Activated CD8-positive, alpha-beta T cell treated with anti-CD3 and anti-CD28 coated beads for 36 hours (primary cell): ENCODE measurements around the gene SUGCT. TPM values are rescaled to one million over a fixed set of nuclear protein-coding genes. Genes with fewer than 3 reads are reported as not detected.

ENCODE experiments used
- ATAC-seq: fragments of 200-7000 bp; cut with Tn5 transposase; one replicate; pipeline ENCODE4 v1.10.0; 2021; ENCODE audit warnings: mild to moderate bottlenecking, moderate library complexity
- CTCF ChIA-PET: fragments of 350-600 bp; sonication (Branson Sonifier 250); formaldehyde crosslinking; loops from one replicate; lab custom pipeline; 2021; ENCODE audit warnings: antibody characterized with exemption; lab: Charles Lee
- POLR2A ChIA-PET: fragments of 350-600 bp; sonication (Branson Sonifier 250); formaldehyde crosslinking; loops from one replicate; lab custom pipeline; 2021; ENCODE audit warnings: antibody characterized with exemption; lab: Charles Lee
- DNase-seq: peaks from one replicate; pipeline ENCODE4 v3.0.0-alpha.2; 2020
- H3K27ac Mint-ChIP-seq: one replicate; pipeline ENCODE4 v1.8.0; 2021; ENCODE audit warnings: mild to moderate bottlenecking, mixed read lengths
- H3K27me3 Mint-ChIP-seq: one replicate; pipeline ENCODE4 v1.8.0; 2021; ENCODE audit warnings: mixed read lengths
- H3K36me3 Mint-ChIP-seq: one replicate; pipeline ENCODE4 v1.8.0; 2021; ENCODE audit warnings: low read depth, mixed read lengths
- H3K4me1 Mint-ChIP-seq: one replicate; pipeline ENCODE4 v1.8.0; 2021; ENCODE audit warnings: low read depth, mixed read lengths
- H3K4me3 Mint-ChIP-seq: one replicate; pipeline ENCODE4 v1.8.0; 2021; ENCODE audit warnings: mild to moderate bottlenecking, moderate library complexity, mixed read lengths
- H3K9me3 Mint-ChIP-seq: one replicate; pipeline ENCODE4 v1.8.0; 2021; ENCODE audit warnings: mixed read lengths
- intact Hi-C: fragments of 100-400 bp; cut with micrococcal nuclease; formaldehyde crosslinking; loops from one replicate; pipeline ENCODE4 v1.10.0; 2022
- total RNA-seq, 2 experiments: library from RNA; stranded (reverse); gene quantifications; one replicate each; pipeline ENCODE4 v1.2.3, GENCODE V29; 2021
- TF ChIP-seq, protein P1 (sequence below): fragments of 200-600 bp; IDR thresholded peaks from one replicate; pipeline ENCODE4 v1.8.0; 2022; ENCODE audit warnings: antibody characterized with exemption, mild to moderate bottlenecking

Gene SUGCT
- total RNA-seq, 2 experiments from 2014 or later = 1.6 to 2.0 TPM

GRCh38 chr7:40709062-40709964 is 574.5 kb downstream of the SUGCT start:
- Mint-ChIP-seq H3K27me3 (peaks cover 3% of the 10 kb centered on the region), H3K27ac (no peak overlapping the region), H3K4me1 (peaks cover 3% of the 10 kb centered on the region), H3K36me3 (no peaks in the 10 kb centered on the region), H3K4me3 (no peak overlapping the region), H3K9me3 (no peaks in the 10 kb centered on the region)
- CTCF ChIA-PET = no interaction called here
- TF ChIP-seq, protein P1, sequence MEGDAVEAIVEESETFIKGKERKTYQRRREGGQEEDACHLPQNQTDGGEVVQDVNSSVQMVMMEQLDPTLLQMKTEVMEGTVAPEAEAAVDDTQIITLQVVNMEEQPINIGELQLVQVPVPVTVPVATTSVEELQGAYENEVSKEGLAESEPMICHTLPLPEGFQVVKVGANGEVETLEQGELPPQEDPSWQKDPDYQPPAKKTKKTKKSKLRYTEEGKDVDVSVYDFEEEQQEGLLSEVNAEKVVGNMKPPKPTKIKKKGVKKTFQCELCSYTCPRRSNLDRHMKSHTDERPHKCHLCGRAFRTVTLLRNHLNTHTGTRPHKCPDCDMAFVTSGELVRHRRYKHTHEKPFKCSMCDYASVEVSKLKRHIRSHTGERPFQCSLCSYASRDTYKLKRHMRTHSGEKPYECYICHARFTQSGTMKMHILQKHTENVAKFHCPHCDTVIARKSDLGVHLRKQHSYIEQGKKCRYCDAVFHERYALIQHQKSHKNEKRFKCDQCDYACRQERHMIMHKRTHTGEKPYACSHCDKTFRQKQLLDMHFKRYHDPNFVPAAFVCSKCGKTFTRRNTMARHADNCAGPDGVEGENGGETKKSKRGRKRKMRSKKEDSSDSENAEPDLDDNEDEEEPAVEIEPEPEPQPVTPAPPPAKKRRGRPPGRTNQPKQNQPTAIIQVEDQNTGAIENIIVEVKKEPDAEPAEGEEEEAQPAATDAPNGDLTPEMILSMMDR = no peak
- DNase-seq (peak; percentile 17), ATAC-seq (peak; percentile 86)
- intact Hi-C loops = loop anchor here (10.0 kb wide), 1 partner anchor 385 kb away; no protein-coding TSS in a partner anchor
- POLR2A ChIA-PET = no interaction called here

DNA sequence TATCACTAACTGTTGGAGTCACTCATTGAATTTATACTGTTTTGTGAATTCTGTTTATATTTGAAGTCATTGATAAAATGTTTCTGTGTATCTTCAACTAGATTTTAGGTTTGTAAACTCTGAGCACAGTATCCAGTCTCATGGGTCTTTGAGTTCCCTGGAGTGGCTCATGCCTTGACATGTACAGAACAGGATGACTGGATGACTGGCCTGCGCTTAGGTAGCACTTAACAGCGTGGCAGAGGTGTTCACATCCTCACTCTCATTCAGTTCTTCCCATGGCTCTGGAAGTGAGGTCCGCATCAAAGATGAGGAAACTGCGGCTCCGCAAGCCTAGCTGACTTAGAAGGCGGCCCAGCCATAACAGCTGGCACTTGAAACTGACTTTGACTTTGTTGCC is 576.9 kb downstream of the SUGCT start:
- ATAC-seq (no peak), DNase-seq (no peak)
- no peak overlapping the region for H3K4me3 Mint-ChIP-seq
- no peak overlapping the region for H3K27ac Mint-ChIP-seq
- no peaks in the 10 kb centered on the region for H3K9me3 Mint-ChIP-seq
- ChIA-PET CTCF (no interaction called here), POLR2A (no interaction called here)
- H3K27me3 Mint-ChIP-seq = peaks cover 2% of the 10 kb centered on the region
- H3K4me1 Mint-ChIP-seq = peaks cover 3% of the 10 kb centered on the region
- intact Hi-C loops = no loop called here
- no peaks in the 10 kb centered on the region for H3K36me3 Mint-ChIP-seq
- TF ChIP-seq, protein P1 = no peak

GRCh38 chr7:40714363-40715052 is 579.7 kb downstream of the SUGCT start:
- POLR2A ChIA-PET = interaction anchor here (0.6 kb wide), 1 partner anchor 100 kb away, joined by 5 read pairs; no protein-coding TSS in a partner anchor
- CTCF ChIA-PET = interaction anchor here (1.0 kb wide), 1 partner anchor 204 kb away, joined by 3 read pairs; no protein-coding TSS in a partner anchor
- H3K9me3 Mint-ChIP-seq = no peaks in the 10 kb centered on the region

GRCh38 chr7:40715053-40715430 is 580.2 kb downstream of the SUGCT start:
- POLR2A ChIA-PET = interaction anchor here (0.6 kb wide), 1 partner anchor 43 kb away, joined by 3 read pairs; no protein-coding TSS in a partner anchor
- H3K36me3 Mint-ChIP-seq = no peaks in the 10 kb centered on the region
- H3K9me3 Mint-ChIP-seq = no peaks in the 10 kb centered on the region
- no peak overlapping the region for H3K27ac Mint-ChIP-seq
- ATAC-seq (no peak), DNase-seq (no peak)
- intact Hi-C loops = no loop called here
- H3K4me1 Mint-ChIP-seq = peaks cover 2% of the 10 kb centered on the region
- TF ChIP-seq, protein P1 = no peak
- H3K4me3 Mint-ChIP-seq = no peak overlapping the region
- H3K27me3 Mint-ChIP-seq = peaks cover 2% of the 10 kb centered on the region
- CTCF ChIA-PET = no interaction called here

More at GRCh38 chr7:40714363-40715052, 579.7 kb downstream of the SUGCT start:
- ATAC-seq (no peak), DNase-seq (no peak)
- Mint-ChIP-seq H3K27me3 (peaks cover 2% of the 10 kb centered on the region), H3K36me3 (no peaks in the 10 kb centered on the region), H3K4me1 (peaks cover 2% of the 10 kb centered on the region), H3K27ac (no peak overlapping the region), H3K4me3 (no peak overlapping the region)
- TF ChIP-seq, protein P1 = no peak
- intact Hi-C loops = no loop called here
